ENCODE results near the gene SAMD7. TPM values are rescaled to one million over a fixed set of nuclear protein-coding genes. Genes with fewer than 3 reads are reported as not detected.

Gene SAMD7
- total RNA-seq, 1 donor from 2014 or later, result not detected

DNA sequence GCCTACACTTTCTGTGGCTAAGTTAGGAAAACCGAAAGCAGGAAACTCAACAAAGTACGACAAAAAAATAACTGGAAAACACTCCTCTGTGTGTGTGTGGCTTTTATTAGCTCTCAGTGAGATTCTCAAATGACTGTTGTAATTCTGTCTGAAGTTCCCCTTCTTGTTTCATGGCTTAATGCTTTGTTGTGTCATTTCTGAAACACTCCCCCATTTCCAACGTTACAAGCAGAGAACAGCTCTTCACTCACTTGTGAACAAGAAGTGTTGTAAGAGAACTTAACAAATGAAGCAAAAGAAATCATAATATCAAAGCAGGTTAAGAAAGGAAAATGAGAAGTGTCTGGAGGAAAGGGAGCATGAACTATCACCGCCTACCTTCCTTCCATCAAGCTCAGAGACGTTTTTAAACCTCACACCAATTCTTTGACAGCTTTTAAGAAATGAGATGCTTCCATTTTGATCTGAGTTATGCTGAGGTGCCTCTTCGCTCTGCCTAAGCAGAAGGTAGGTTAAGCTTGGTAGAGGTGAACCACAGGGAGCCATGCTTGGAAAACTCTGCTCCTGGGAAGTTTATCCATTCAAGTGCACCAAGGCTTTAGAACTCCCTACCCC, 42.9 kb downstream of the SAMD7 start:
- intact Hi-C loops (cut with DNase I), result no loop called here
- DNase-seq (ENCODE audit: low spot score) (no peak), ATAC-seq (no peak)

DNA sequence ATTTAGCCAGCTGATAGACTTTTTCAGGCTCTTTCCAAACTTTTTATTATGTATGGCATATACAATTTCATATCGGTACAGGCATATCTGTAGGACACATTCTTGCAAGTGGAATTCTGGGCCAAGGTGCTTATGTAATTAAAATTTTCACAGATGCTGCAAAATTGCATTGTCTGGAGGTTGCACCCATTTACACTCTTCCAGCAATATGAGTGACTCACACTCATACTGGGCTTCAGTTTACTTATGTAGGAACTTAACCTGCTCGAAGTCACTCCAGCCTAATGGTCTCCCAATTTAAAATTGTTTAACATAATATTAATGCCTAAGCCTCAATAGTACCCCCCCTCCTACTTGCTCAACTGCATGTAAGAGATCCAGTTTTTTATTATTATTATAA, 44.0 kb downstream of the SAMD7 start:
- intact Hi-C loops (cut with DNase I), result no loop called here
- DNase-seq (ENCODE audit: low spot score), result no peak
- ATAC-seq, result no peak

DNA sequence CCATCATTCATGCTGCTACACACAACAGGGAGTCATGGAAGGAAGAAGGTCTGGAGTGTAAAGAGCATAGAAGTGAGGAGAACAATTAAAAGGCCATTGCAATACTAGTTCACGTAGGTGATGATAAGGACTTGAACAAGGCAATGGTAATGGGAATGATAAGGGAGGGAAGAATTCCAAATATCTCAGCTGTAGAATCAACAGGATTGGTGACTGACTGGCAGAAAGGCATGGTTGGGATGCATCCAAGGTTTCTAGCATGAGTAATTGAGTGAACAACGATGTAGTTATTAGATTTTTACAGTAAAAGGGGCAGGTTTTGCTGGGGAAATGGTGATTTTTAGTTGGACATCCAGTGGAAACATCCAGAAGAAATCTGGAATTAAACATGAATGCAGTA, 52.8 kb downstream of the SAMD7 start:
- ATAC-seq (no peak), DNase-seq (ENCODE audit: low spot score) (no peak)
- intact Hi-C loops (cut with DNase I), result no loop called here

DNA sequence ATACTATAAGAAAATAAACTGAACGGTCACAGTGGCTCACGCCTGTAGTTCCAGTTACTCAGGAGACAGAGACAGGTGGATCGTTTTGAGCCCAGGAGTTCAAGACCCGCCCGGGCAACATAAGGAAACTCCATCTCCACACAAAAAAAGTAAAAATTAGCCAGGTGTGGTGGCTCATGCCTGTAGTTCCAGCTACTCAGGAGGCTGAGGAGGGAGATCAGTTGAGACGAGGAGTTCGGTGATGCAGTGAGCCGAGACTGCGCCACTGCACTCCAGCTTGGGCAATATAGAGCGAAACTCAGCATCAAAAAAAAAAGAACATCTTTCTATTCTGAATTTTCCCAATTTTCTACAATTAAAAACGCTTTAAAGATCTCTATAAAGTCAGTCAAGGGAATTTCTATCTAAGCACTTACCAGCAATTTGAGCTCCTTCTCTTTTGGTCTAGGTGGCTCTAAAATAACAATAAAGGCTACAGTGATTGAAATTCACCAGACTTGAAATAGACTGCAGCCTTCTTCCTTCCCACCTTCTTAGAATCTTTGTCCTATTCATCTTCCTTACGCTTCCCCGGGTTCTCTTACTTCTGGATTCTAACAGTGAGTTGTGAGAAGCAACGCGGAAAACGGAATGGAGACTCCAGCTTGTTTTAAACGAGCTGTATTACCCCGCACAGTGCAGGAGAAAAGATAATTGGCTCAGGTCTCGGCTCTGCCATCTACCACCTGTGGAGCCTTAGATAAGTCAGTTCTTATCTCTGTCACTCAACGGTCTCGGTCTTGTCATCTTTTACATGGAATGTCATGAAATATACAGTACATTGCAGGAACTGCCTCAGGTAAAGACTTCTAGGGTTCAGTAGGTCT, 54.4 kb downstream of the SAMD7 start:
- ATAC-seq (peak; percentile 10), DNase-seq (ENCODE audit: low spot score) (no peak)
- intact Hi-C loops (cut with DNase I), result no loop called here

DNA sequence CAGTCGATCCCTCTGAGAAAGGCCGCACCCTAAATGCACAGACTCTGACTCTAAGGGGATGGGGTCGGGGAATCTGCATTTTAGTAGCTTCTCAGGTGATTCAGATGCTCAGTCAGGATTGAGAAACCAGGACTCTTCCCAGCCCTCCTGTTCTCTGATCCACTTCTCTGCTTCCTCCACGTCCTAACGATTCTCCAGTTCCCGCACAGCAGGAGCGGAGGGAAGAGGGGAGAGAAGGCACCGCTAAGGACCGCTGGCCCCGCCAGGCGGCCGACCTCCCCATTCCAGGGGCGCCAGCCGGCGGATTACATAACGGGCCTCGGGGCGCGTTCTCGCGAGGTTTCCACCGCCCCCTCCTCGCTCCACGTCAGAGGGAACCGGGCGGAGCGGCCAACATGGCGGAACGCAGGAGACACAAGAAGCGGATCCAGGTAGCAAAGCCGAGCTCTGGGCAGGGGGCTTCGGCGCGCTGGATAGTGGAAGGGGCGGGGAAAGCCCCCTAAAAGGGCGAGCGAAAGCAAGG, 55.1 kb downstream of the SAMD7 start, which contains the start of gene SEC62:
Gene SEC62 (plus strand): TSS at position 380 of the 523 bp plus-strand sequence. CDS start 16 bp downstream, at position 396.
- DNase-seq (ENCODE audit: low spot score) (peak; percentile 98), ATAC-seq (peak; percentile 99)
- intact Hi-C loops (cut with DNase I), result no loop called here

DNA sequence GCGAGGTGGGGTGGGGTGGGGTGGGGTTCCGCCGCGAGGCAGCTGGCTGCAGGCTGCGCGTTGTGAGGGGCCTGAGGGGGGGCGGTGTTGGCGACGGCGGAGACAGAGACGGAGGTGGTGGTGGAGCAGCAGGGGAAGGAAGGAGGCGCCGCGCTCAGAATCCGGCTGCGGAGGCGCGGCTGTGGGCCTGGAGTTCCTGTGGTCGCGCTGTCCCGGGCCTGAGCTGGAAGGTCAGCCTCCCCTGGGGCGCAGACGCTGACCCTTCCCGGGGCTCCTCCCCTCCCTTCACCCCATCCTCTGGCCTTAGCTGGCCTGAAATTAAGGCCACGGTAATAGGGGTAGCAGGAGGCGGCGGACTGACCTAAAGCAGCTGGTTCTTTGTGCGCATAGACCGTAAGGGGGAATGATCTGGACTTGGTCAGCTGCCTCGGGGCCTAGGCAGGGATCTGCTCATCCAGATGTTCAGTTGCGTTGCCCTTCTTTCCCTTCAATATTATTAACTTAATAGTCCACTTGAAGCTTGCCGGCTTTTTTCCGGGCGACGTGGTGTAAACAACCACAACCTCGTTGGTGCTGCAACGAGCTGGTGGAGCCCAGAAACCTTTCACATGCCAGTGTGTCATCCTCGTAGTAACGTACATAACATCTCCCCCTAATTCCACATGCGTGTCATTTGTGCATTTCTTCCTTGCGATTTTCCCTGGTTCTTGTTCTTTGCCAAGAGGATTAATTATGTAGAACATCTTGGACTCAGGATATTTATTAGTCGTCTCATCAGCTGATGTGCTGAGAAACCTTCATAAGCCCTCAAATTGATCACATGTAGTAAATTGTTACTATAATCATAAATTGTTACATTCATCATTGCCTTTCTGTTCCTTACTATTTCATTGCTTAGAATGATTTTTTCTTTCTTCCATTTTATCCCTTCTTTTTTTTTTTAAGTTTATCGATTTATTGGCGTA, 55.9 kb downstream of the SAMD7 start:
- intact Hi-C loops (cut with DNase I), result no loop called here
- peak; percentile 89 for ATAC-seq
- peak; percentile 71 for DNase-seq (ENCODE audit: low spot score)

DNA sequence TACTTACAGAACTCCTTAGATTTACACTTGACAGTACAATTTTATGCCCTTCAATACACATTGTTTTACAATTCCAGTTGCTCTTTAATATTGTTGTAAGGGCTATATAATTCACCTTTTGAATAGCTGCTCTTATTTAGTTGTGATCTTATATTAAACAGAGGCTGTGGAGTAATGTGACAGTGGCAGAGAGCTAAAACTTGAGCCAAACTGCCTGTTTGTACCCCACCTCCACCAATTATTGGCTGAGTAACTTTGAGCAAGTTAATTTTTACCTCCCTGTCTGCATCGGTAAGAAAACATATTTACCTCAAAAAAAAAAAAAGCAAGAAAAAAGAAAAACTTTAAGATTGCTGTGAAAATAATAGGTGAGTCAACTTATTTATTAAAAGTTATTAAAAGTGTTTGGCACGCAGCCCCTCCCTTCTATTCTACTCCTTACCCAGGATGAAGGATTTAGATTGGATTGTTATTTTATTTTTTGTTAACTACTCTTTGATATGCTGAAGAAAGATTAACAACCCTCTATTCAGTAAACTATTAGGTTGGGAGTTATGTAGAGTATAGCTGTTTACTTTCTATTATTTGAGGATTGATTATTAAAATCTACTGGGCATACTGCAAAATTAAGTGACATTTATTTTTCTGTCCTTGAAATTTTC, 57.0 kb downstream of the SAMD7 start:
- ATAC-seq, result no peak
- intact Hi-C loops (cut with DNase I), result no loop called here
- no peak for DNase-seq (ENCODE audit: low spot score)

DNA sequence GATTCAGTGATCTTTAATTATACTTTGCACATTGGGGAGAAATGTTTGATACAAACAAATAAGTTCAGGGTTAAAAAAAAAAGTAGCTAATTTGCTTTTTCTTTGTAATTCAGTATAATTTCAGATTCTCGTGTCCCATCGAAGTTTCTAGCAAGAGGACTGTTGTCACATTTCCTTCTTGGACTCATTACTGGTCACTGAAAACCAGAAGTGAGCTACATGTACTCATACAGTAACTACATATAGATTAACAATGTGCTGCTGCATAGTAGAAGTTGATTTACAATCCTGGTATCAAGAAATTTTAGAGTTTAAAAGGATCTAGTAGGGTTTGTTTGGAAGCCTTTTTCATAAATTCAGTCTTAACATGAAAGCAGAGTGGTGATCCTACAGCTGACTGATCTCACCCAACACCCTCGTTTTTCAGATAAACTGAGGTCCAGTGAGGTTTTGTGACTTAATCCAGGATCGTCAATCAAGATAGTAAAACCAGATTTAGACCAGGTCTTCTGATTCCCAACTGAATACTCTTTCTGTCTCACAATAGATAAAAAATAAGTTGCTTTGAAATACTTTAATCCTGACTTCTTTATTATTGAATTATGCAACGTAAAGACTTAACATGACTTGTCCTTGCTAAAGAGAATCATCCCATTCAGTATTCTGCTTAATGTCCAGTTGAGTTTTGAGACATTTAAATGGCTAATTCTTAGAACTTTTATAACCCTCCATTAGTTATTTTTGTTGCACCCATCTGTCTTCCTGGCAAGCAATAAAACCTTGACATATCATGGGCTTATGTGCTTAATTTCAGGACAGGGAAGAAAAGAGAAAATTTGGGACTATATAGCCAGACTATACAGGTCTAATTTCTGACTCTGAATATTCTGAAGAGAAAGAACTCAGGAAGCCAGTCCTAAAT, 58.1 kb downstream of the SAMD7 start:
- ATAC-seq (no peak), DNase-seq (ENCODE audit: low spot score) (no peak)
- intact Hi-C loops (cut with DNase I), result no loop called here

DNA sequence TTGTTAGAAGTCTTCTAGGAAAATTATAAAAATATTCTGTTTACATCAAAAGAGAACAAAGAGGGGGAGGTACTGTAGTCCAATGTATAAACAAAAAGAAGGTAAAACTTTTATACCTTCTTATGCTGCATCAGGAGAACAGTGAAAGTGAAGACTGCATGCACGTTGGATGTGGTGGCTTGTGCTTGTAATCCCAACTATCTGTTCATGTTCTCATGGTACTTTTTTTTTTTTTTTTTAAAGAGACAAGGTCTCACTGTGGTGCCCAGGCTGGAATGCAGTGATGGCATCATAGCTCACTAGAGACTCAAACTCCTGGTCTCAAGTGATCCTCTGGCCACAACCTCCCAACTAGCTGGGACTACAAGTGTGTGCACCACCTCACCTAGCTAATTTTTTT, 59.5 kb downstream of the SAMD7 start:
- intact Hi-C loops (cut with DNase I), result no loop called here

DNA sequence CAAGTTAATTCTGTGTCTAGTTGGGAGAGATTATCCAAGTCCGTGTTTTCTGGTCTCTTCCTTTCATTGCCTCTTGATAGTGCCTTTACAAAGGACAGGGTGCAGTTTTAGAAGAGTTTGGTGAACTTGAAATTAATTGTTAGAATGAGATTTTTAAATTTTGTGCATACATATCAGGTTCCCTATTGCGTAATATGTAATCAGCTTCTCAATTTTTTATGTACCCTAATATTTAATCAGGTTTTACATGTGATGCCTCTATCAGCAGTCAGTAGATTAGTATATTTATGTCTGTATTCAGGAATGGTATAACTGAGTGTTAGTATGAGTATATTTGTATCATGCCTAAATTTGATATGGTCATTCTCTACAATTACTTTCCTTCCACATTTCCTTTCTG, 60.1 kb downstream of the SAMD7 start:
- intact Hi-C loops (cut with DNase I), result no loop called here
- DNase-seq (ENCODE audit: low spot score), result no peak

More for the DNA sequence above, 59.5 kb downstream of the SAMD7 start:
- no peak for ATAC-seq
- no peak for DNase-seq (ENCODE audit: low spot score)

DNA sequence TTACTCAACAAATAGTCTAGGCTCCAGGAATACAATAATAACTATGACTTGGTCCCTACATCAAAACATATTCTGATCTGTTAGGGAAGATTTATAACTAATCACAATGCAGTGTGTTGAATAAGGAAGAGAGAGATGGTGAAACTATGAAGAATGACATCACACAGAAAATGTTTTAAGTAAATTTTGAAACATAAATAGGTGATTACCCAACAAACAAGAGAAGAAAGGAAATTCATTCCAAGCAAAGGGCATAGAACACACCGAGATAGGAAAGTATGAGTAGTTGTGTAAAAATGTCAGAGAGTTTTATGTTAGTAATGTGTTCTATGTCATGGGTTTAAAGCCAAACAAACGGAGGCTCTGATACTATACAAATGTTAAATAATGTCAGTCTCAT, 68.7 kb downstream of the SAMD7 start:
- intact Hi-C loops (cut with DNase I), result no loop called here

More for the DNA sequence above, 60.1 kb downstream of the SAMD7 start:
- ATAC-seq, result no peak

DNA sequence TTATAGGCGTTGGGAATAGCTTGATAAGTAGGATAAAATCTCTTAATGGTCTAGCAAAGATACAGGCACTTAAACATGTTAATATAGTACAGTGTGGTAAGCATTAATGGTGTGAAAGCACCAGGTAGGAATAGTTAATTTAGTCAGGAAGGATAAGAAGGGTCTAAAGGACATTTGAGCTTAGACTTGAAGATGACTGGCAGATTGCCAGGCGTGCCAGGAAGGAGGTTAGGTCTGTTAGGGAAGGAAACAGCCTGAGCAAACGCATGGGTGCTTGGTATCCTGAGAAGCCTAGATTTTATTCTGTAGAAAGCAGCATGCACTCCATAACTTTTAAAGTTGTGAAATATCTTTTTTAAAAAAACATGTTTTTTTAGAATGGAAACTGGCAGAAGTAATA, 72.9 kb downstream of the SAMD7 start:
- DNase-seq (ENCODE audit: low spot score), result no peak
- intact Hi-C loops (cut with DNase I), result no loop called here
- ATAC-seq, result no peak

More for the DNA sequence above, 68.7 kb downstream of the SAMD7 start:
- DNase-seq (ENCODE audit: low spot score), result no peak
- ATAC-seq, result no peak

Other genes starting within 250 kb of the SAMD7 start
- 40.4 TPM for gene MECOM, start 247.9 kb upstream of the SAMD7 start, total RNA-seq
- 6.3 TPM for gene TERC, start 146.5 kb upstream of the SAMD7 start, total RNA-seq
- 2.3 TPM for gene ACTRT3, start 142.0 kb upstream of the SAMD7 start, total RNA-seq
- 19.9 TPM for gene MYNN, start 138.2 kb upstream of the SAMD7 start, total RNA-seq
- gene LRRIQ4, start 98.7 kb upstream of the SAMD7 start, total RNA-seq, result not detected
- gene LRRC34, start 98.7 kb upstream of the SAMD7 start, total RNA-seq, result 4.7 TPM
- not detected for gene LRRC31, start 41.6 kb upstream of the SAMD7 start, total RNA-seq
- gene SEC62, start 55.2 kb downstream of the SAMD7 start, total RNA-seq, result 232 TPM
- gene GPR160, start 126.4 kb downstream of the SAMD7 start, total RNA-seq, result 5.4 TPM

Data from sciatic nerve (tissue), 2 donors.